Activated CD8-positive, alpha-beta memory T cell treated with anti-CD3 and anti-CD28 coated beads for 24 hours (primary cell): ENCODE measurements around the gene ORM2.

Experiments used
- DNase-seq: peaks from one replicate; pipeline ENCODE4 v3.0.0-alpha.2; 2020

ORM2 gene

DNA sequence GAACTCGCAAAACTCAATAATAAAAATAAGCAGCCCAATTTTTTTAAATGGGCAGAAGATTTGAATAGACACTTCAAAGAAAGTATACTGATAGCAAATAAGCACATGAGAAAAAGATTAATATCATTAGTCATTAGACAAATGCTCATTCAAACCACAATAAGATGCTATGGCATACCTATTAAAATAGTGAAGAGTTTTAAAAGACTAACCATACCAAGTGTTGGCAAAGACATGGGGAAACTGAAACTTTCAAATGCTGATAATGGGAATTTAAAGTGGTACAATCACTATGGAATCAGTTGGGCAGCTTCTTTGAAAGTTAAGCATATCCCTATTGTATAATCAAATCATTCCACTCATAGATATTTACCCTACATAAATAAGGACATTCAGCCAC is 33.3 kb upstream of the ORM2 start:
- no peak for DNase-seq

DNA sequence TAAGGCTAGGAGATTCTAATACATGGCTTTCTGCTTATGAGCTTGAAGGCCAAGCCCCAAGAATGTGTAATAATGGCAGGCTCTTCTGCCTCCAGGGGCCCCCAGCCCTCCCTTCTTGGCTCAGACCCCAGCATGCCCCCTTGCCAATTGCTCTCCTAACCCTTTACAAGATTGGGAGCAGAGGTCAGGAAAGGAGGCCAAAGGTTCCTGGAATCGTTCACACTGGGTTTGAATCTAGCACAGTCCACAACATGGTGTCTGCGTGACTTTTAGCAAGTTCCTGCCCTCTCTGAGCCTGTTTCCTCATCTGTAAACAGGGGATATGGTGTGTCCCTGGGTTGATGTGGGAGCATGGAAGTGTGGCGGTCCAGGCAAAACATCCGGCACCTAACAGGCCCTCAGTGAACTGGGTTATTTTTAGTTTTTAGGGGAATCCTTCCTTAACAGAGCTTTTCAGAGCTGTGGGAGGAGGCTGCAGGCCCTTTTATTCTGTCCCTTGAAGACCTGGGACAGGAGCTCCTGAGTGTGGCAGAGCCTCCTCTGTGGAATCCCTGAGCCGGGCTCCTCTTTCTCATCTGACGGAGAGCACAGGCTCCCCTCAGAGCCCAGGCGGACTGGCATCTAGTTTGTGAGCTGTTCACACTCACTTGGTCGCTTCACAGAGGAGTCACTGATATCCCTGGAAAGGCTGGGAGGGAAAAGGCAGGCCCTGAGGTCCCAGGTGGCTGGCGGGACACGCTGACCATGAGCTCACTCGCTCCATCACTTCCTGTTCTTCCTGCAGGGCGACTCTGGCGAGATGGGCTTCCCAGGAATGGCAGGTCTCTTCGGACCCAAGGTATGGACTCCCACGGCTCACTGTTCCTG is 30.1 kb upstream of the ORM2 start:
- DNase-seq = peak; percentile 40

DNA sequence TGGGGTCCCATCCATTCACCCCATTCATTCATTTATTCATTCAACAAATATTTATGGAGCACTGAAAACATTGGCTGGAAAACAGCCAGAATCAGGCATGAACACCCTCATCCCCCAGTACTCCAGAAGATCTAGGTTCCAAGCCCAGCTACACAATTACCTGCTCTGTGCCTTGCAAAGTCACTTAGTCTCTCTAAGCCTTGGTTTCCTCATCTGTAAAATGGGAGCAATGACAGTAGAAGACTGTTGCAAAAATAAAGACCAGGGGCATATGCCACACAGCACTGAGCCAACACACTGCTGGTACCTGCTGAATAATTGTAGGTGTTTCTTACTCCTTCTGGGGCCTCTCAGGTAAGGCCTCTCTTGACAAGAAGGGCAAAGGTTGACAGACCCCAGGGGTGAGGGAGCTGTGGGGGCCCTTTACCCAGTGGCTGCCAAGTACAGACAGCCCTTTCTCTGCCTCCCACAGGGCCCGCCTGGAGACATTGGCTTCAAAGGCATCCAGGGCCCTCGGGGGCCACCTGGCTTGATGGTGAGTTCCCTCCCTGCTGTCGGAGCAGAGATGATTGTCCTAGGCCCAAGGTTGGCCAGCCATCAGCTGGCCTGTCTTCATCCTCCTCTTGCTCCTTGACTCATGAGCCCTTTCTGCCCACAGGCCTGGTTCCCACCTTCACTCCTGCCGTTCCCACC is 29.4 kb upstream of the ORM2 start:
- DNase-seq = peak; percentile 37

DNA sequence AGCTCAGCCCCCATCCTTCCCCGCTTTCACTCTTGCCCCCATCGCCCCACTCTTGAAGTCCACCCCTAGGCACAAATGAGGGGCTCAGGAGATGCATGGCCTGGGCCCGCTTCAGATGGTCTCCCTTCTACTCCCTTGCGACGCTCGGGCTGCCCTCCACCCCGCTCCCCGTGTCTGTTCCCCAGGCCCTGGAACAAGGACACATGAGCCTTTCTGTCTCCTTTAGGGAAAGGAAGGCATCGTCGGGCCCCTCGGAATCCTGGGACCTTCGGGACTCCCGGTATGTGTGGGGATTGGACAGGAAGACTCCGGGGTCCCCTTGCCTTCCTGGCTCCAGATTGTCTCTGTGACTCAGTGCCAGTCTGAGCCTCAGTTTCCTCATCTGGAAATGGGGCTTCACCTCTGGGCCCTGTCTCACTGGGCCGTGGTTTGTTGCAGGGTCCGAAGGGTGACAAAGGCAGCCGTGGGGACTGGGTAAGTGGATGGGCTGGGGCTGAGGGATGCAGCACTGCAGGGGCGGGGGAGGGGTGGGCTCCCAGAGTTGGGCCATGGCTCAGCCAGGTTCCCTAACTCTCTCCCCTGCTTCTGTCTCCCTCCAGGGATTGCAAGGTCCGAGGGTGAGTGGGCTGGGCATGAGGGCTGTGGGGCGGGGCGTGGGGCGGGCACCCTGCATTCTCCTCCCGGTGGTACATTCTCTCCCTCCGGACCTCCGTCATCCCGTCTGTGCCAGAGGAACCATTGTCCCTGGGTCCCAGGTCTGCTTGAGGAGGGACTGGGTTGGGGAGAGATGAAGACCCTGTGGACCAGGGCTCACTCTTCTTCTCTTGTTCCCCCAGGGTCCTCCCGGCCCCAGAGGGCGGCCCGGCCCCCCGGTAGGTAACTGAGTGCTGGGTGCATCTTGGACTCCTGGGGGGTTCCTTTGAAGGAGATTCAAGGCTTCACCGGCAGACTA is 28.5 kb upstream of the ORM2 start:
- DNase-seq = peak; percentile 37

DNA sequence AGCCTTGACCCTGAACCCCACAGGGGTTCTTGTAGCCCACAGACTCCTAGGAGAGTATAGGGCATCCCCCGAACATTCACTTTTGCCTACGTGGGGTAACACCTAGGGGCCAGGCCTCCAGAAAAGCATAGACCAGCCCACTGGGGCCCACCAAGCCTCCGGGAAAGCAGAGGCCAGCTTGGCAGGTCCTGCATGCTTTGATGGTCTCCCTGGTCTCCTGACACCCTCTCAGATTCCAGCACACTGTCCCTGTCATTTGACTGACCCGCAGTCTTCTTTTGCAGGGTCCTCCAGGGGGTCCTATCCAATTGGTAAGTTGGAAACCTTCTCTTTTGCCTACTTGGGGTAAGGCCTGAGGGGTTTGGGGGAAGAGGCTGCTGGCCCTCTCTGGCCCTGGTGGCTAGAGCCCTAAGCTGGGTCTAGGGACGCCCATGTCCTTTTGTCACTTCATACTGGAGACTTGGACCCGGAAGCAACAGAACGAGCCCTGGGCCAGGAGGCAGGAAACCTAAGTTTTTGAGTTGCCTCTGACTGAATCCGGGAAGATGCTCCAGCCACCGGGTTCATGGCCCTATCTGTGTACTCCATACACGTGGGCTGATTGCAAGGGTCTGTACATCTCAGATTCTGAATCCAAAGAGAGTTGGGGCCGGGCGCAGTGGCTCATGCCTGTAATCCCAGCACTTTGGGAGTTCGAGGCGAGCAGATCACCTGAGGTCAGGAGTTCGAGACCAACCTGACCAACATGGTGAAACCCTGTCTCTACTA is 27.7 kb upstream of the ORM2 start:
- peak; percentile 47 for DNase-seq

DNA sequence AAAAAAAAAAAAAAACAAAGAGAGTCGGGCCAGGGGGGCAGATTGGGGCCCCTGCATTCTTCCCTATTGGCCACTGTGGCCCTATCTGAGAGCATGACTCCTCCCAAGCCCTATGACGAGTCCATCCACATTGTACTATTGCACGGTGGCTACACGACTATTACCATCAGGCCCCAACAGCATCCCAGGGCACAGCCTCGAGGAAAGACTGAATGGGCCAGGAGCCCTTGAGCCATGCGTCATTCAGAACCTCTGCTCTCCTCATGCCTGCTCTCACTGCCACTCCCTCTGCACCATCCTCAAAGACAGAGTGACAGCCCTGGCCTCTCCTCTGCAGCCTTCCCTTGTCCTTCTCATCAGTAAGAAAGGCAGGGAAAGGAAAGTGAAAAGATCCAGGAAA is 26.9 kb upstream of the ORM2 start:
- DNase-seq = no peak

DNA sequence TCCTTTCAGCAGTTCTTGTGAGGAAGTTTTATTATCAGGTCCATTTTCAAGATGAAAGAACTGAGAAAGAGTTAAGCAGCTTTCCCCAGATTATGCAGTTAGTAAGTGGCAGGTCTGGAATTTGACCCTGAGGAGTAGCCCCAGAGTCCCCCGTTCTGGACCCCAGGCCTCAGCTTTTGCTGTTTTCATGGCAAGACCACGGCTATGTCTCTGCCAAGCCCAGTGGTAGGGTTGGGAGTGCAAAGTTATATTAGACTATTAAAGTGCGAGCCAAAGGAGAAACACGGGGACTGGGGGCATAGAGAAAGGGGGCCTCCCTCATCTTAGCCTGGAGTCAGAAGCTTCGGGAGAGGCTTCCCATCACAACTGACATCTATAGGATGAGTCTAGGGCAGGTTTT is 26.1 kb upstream of the ORM2 start:
- DNase-seq = peak; percentile 45

DNA sequence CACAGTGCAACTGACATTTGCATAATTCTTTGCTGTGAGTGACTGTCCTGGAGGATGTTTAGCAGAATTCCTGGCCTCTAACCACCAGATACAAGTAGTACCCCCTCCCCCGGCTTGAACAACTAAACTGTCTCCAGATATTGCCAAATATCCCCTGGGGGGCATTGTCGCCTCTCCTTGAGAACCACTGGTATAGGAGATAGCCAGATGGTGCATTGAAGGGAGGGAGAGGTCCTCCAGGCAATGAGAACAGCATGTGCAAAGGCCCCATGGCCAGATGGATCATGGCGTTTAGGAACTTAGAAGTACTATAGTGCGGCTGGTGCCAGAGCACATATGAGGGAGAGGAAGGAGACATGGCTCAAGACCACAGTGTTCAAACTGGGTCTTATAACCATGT is 25.7 kb upstream of the ORM2 start:
- peak; percentile 41 for DNase-seq

DNA sequence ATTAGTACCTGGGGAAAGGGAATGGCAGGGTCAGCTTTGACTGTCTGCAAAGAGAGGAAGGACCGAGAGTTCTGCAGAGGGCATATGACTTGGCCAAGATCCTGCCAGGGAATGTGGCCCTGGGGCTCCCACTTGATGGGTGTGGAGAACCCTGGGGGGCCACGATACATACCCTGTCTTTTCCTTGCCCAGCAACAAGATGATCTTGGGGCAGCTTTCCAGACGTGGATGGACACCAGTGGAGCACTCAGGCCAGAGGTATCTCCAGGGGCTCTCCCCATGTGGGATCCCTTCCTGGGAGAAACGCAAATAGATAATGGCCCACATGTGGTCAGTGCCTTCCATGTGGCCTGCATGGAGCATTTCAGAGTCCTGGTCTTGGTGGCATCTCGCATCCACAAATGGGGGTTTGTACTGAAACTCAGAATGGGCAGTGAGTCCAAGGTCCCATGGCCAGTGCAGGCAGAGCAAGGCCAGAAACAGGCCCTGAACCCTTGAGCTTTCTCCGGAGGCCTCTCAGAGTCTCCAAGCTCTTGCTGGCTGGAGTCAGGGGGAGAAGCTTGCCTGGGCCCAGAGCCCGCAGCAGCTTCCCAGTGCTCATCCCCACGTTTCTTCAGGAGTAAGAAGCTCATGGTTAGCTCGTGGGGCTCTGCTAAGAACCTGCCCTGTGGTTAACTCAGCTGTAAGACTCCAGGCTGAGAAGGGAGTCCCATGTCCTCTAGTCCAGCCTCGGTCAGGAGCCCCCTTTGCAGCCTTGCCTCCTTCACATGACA is 25.1 kb upstream of the ORM2 start:
- peak; percentile 50 for DNase-seq

DNA sequence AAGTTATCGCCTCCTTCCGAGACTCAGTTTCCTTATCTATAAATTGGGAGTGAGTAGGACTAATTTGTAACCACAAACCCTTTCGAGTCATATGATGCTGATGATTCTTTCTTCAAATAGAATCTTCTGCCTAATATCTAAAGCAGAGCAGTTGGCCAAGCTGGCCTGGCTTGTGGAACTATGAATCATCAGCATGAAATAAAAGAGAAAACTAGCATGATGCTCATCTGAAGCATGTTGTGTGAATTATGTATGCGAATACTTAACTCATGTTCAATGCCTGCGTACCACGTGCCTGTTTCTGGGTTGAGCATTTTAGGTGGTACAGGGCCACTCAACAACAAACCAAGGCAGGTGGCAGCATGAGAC is 21.8 kb upstream of the ORM2 start:
- DNase-seq = no peak

DNA sequence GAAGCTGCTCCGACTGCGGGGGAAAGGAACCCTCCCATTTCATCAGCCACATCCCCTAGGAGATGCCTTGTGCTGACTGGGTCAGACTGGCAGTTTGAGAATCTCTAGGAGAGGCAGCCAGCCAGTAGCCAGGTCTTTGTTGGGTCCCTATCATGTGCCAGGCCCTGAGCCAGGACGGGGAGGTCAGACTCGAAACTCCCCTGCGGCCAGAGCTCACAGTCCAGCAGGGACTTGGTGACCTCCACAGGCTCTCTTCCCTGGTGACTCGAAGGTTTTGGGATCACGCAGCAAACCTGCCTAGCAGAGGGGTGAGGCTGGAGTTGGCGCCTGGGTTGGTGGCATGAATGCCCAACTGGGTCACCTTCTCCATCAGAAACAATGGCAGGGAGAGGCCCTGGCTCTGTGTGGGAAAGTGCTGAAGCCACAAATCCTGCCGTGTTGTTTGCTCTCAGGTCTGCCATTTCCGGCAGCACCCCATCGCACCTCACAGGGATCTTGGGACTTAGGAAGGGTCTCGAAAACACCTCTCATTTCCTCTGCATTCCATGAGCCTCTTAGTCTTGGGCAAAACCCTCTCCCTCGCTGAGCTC is 21.2 kb upstream of the ORM2 start:
- DNase-seq = peak; percentile 50

DNA sequence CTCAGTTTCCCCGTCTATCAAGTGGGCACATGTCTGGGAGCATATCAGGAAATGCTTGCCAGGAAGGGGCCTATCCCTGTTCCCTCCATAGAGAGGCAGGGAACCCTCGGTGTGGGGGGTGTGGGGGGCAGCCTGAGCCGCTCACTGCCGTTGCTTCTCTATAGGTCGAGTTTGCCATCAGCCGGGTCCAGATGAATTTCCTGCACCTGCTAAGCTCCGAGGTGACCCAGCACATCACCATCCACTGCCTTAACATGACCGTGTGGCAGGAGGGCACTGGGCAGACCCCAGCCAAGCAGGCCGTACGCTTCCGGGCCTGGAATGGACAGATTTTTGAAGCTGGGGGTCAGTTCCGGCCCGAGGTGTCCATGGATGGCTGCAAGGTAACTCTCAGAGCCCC is 20.6 kb upstream of the ORM2 start:
- peak; percentile 4 for DNase-seq

DNA sequence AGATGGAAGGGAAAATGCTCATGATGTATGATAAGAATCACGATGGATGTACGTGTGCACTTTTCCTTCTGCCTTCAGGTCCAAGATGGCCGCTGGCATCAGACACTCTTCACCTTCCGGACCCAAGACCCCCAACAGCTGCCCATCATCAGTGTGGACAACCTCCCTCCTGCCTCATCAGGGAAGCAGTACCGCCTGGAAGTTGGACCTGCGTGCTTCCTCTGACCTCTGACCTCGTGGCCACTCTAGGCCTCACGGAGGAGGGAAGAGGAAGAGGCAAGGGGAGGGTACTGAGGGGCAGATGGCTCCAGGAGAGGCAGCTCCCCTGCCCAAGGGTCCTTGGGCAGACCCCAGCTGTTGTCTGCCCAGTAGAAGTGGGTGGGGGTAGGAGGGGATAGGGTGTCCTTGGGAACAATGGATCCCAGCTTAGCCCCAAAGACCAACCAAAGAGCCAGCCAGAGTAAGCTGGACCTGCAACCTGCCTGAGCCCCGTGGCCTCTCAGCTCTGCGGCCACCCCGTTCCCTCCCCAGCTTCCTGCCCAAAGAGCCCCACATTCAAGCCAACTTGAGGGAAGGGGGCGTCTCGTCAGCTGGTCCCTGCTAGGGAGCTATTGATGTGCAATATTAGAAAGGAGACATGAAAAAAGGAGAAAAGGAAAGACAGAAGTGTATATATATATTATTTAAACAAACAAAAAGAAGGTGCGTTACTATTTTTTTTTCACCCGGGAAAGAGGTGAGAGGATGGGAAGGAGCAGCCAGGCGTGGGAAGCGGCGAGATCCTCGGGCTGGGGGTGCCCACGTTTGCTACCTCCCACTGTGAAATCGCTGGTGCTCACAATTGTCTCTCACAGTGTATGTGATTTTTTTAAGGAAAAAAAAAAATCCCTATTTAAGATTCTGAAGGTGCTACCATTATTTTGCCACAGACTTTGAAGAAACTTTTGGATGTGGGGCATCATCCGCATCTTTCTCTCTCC is 18.9 kb upstream of the ORM2 start:
- DNase-seq = peak; percentile 33

DNA sequence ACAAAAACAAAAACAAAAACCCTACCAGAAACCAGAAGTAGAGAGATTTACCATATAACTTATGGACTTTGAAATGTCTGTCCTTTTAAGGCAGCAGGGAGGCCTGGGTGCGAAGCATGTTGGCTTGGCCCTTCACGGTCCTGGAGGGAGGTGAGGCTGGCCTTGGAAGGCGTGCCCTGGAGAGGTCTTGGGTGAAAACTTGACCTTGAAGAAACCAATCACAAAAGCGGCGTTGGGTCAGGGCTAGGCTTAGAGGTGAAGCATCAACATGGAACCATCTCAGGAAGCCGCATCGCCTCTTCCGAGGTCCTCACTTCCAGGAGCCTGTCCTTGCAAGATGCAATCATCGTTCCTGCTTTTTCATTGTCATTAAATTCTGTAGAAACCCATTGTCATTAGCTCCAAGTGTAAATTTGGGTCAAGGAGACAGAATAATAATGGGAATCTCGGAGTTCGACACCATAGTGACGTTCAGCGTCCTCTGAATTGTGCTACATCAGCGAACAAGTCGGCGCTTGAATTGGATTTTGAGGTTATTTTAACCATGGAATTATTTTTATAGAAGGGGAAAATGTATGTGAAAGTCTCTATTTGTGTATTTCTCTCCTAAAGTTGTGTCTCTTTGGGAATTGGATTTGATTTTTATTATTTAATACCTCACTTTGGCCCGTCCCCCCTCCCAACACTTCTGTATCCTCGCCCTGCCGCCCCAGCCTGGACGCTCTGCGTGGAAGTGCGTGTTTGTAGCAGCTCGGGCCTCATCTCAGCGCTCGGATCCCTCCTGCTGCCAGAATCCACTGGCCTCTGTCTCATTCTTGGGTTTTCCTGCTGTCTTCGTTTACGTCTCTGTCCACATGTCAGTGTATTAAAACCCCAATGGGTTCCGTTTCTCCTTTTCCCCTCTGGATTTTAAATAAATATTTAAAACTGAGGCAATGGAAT is 17.8 kb upstream of the ORM2 start:
- peak; percentile 21 for DNase-seq

DNA sequence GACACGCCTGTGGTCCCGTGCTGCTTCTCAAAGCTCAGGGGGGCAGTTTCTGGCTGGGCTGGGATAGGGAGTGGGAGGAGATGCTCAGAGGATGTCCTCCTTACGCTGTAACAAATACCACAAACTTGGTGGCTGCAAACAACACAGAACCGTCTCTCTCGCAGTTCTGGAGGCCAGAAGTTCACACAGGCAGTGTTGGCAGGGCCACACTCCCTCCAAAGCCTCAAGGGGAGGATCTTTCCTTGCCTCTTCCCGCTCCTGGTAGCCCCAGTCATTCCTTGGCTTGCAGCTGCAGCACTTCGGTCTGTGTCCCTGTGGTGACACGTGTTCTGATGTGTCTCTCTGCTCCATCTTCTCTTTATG is 17.2 kb upstream of the ORM2 start:
- DNase-seq = peak; percentile 19

DNA sequence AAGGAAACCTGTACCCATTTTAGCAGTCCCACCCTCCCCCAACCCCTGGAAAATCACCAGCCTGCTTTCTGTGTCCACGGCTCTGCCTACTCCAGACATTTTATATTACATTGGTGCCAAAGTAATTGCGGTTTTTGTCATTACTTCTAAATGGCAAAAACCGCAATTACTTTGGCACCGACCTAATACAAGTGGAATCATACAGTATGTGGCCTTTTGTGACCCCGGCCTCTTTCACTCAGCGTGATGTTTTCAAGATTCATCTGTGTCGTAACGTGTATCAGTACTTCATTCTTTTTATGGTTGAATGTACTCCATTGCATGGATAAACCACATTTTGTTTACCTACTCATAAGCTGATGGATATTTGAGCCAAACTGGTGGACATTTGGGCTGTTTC is 16.5 kb upstream of the ORM2 start:
- DNase-seq = no peak

DNA sequence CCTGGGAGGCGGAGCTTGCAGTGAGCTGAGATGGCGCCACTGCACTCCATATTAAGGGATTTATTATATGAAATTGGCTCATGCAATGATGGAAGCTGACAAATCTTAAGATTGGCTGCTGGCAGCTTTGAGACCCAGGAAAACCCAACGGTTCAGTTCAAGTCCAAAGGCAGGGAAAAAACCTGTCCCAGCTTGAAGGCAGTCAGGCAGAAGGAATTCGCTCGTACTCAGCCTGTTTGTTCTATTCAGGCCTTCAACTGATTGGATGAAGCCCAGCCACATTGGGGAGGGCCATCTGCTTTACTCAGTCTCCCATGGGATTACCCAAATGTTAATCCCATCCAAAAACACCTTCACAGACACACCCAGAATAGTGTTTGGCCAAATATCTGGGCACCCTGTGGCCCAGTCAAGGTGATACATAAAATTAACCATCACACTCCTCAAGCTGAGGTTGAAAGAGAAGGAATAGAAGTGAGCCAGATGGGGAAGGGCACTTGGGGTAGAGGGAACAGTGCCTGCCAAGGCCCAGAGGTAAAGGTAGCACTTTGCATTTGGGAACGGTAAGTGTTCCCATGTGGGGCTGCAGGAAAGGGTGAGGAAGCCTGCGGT is 15.3 kb upstream of the ORM2 start:
- peak; percentile 15 for DNase-seq
